Neural cell (in vitro differentiated cells): ENCODE results near the gene NAP1L1. TPM values are rescaled to one million over a fixed set of nuclear protein-coding genes. Genes with fewer than 3 reads are reported as not detected.

Experiments
- H2AFZ ChIP-seq: fragments of 200-600, 300-800 bp; sonication (generic), shearing (Covaris generic); 2 replicates; pipeline ENCODE4 v1.6.0; 2014; ENCODE audit warnings: low read depth, mild to moderate bottlenecking, antibody characterized with exemption, low read length, moderate library complexity
- H3F3A ChIP-seq: fragments of 200-600 bp; shearing (Covaris generic); 2 replicates; pipeline ENCODE4 v1.6.1; 2016; ENCODE audit warnings: mild to moderate bottlenecking, moderate library complexity, mixed read lengths, antibody characterized with exemption, low read length; ENCODE audit not compliant: insufficient read depth, poor library complexity, severe bottlenecking
- H3K27ac ChIP-seq: fragments of 200-600, 300-800 bp; sonication (generic), shearing (Covaris generic); 2 replicates; pipeline ENCODE4 v1.5.1; 2014; ENCODE audit warnings: mild to moderate bottlenecking, low read length, moderate library complexity
- H3K27me3 ChIP-seq: fragments of 300-800, 200-600 bp; sonication (generic), shearing (Covaris generic); 2 replicates; pipeline ENCODE4 v1.6.0; 2014; ENCODE audit warnings: mild to moderate bottlenecking, low read depth, low read length, moderate library complexity; ENCODE audit not compliant: insufficient read depth
- H3K36me3 ChIP-seq: fragments of 300-800, 200-600 bp; sonication (generic), shearing (Covaris generic); 2 replicates; pipeline ENCODE4 v1.5.1; 2014; ENCODE audit warnings: mild to moderate bottlenecking, antibody characterized with exemption, low read length, moderate library complexity; ENCODE audit not compliant: insufficient read depth
- H3K4me2 ChIP-seq: fragments of 300-800, 200-600 bp; sonication (generic), shearing (Covaris generic); 2 replicates; pipeline ENCODE4 v1.6.0; 2014; ENCODE audit warnings: mild to moderate bottlenecking, low read length
- H3K4me3 ChIP-seq: fragments of 300-800, 200-600 bp; sonication (generic), shearing (Covaris generic); 2 replicates; pipeline ENCODE4 v1.5.1; 2014; ENCODE audit warnings: mild to moderate bottlenecking, low read length, moderate library complexity
- H3K79me2 ChIP-seq: fragments of 200-600 bp; shearing (Covaris generic); replicated peaks from 2 replicates; pipeline ENCODE4 v1.6.0; 2014; ENCODE audit warnings: mild to moderate bottlenecking, low read length, moderate library complexity; ENCODE audit not compliant: insufficient read depth
- H3K9ac ChIP-seq: fragments of 300-800, 200-600 bp; sonication (generic), shearing (Covaris generic); 2 replicates; pipeline ENCODE4 v1.6.1; 2016; ENCODE audit warnings: mild to moderate bottlenecking, low read length, mixed read lengths
- H3K9me2 ChIP-seq: fragments of 200-600 bp; shearing (Covaris generic); 2 replicates; pipeline ENCODE4 v1.6.1; 2016; ENCODE audit warnings: mild to moderate bottlenecking, low read length, mixed read lengths; ENCODE audit not compliant: insufficient read depth
- H3K9me3 ChIP-seq: fragments of 200-600, 300-800 bp; sonication (generic), shearing (Covaris generic); 2 replicates; pipeline ENCODE4 v1.6.1; 2016; ENCODE audit warnings: mild to moderate bottlenecking, mixed run types, low read length, moderate library complexity, mixed read lengths
- H4K20me1 ChIP-seq: fragments of 200-600 bp; shearing (Covaris generic); 2 replicates; pipeline ENCODE4 v1.6.1; 2016; ENCODE audit warnings: mild to moderate bottlenecking, mixed run types; ENCODE audit not compliant: insufficient read depth
- CTCF ChIP-seq: fragments of 450-650 bp; IDR thresholded peaks from 2 replicates; pipeline ENCODE4 v1.5.1; 2014; ENCODE audit warnings: antibody characterized with exemption, mild to moderate bottlenecking, moderate library complexity; ENCODE audit not compliant: poor library complexity, severe bottlenecking
- EP300 ChIP-seq: fragments of 450-650 bp; conservative IDR thresholded peaks from 2 replicates; pipeline ENCODE4 v1.6.1; 2014; ENCODE audit warnings: antibody characterized with exemption, mild to moderate bottlenecking, moderate library complexity; ENCODE audit not compliant: poor library complexity, severe bottlenecking
- EZH2 ChIP-seq: fragments of 200-600, 300-800 bp; shearing (Covaris generic), sonication (generic); IDR thresholded peaks from 2 replicates; pipeline ENCODE4 v1.6.1; 2014; ENCODE audit warnings: antibody characterized with exemption, low read length, borderline replicate concordance, mild to moderate bottlenecking; ENCODE audit not compliant: insufficient read depth, poor library complexity, severe bottlenecking
- MXI1 ChIP-seq: fragments of 450-650 bp; conservative IDR thresholded peaks from 2 replicates; pipeline ENCODE4 v1.6.1; 2014; ENCODE audit warnings: antibody characterized with exemption, mild to moderate bottlenecking; ENCODE audit not compliant: poor library complexity, severe bottlenecking
- POLR2AphosphoS5 ChIP-seq: IDR thresholded peaks from 2 replicates; pipeline ENCODE4 v1.6.1; 2012
- RAD21 ChIP-seq: fragments of 450-650 bp; conservative IDR thresholded peaks from 2 replicates; pipeline ENCODE4 v1.6.1; 2014; ENCODE audit warnings: antibody characterized with exemption, mild to moderate bottlenecking, moderate library complexity
- REST ChIP-seq: IDR thresholded peaks from 2 replicates; pipeline ENCODE4 v1.6.1; 2012; ENCODE audit warnings: borderline replicate concordance
- SMC3 ChIP-seq: fragments of 450-650 bp; conservative IDR thresholded peaks from 2 replicates; pipeline ENCODE4 v1.6.1; 2014; ENCODE audit warnings: antibody characterized with exemption, mild to moderate bottlenecking, moderate library complexity; ENCODE audit not compliant: poor library complexity
- TAF1 ChIP-seq: IDR thresholded peaks from 2 replicates; pipeline ENCODE4 v1.6.1; 2012; ENCODE audit warnings: low read depth
- polyA plus RNA-seq: library from polyadenylated mRNA; depleted of rRNA; stranded (reverse); fragments of >200 nt; gene quantifications from 2 replicates; pipeline ENCODE4 v1.2.3, GENCODE V29; 2014

Gene NAP1L1
- polyA plus RNA-seq, 1 donor from 2014 or later = 359 TPM

DNA sequence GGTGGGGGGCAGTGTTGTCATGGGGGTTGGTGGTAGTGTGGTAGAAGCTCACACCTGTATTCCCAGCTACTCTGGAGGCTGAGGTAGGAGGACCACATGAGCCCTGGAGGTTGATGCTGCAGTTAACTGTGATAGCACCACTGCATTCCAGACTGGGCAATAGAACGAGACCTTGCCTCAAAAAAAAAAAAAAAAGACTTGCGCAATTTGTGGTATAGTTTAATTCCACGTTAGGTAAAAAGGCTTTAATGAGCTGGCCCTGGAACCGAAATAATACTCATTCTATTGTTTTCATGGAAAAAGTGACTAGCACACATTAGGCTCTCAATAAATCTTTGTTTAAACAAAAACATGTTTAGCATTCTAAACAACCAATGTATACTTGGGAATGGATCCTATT, 25.4 kb upstream of the NAP1L1 start:
- no peaks in the 10 kb centered on the region for H3F3A ChIP-seq
- H3K4me3 ChIP-seq = no peak overlapping the region
- no peak overlapping the region for H3K4me2 ChIP-seq
- no peaks in the 10 kb centered on the region for H3K27me3 ChIP-seq
- H3K9ac ChIP-seq = no peak overlapping the region
- no peaks in the 10 kb centered on the region for H3K9me2 ChIP-seq
- H3K79me2 ChIP-seq = no peaks in the 10 kb centered on the region
- no peaks in the 10 kb centered on the region for H3K36me3 ChIP-seq
- H4K20me1 ChIP-seq = no peaks in the 10 kb centered on the region
- TF ChIP-seq CTCF (no peak), RAD21 (no peak), EP300 (no peak), SMC3 (no peak), POLR2AphosphoS5 (no peak), EZH2 (no peak), TAF1 (no peak)
- H2AFZ ChIP-seq = no peak overlapping the region
- no peak overlapping the region for H3K27ac ChIP-seq
- no peaks in the 10 kb centered on the region for H3K9me3 ChIP-seq

DNA sequence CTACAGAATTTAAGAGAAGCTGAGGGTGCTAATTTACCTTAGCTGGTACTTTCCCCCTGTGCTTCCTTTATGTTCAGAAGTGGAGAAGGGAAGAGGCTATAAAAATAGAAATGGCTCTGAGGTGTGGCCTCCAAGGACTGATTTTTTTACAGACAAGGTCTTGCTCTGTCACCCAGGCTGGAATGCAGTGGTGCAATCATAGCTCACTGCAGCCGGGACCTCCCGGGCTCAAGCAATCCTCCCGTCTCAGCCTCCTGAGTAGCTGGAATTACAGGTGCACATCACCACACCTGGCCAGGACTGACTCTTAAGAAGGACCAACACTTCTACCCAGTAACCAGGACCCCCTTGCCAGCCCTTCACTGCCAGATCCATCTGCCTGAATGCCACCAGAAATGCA, 23.9 kb upstream of the NAP1L1 start:
- H3K9me3 ChIP-seq = no peaks in the 10 kb centered on the region
- TF ChIP-seq MXI1 (no peak), CTCF (no peak), EP300 (no peak), TAF1 (no peak), EZH2 (no peak), RAD21 (no peak), SMC3 (no peak), REST (no peak), POLR2AphosphoS5 (no peak)
- no peaks in the 10 kb centered on the region for H3K79me2 ChIP-seq
- no peaks in the 10 kb centered on the region for H3F3A ChIP-seq
- no peak overlapping the region for H3K4me3 ChIP-seq
- no peak overlapping the region for H3K9ac ChIP-seq
- H2AFZ ChIP-seq = no peak overlapping the region
- no peaks in the 10 kb centered on the region for H3K9me2 ChIP-seq
- no peak overlapping the region for H3K27ac ChIP-seq
- H3K27me3 ChIP-seq = no peaks in the 10 kb centered on the region
- H3K36me3 ChIP-seq = no peaks in the 10 kb centered on the region
- H4K20me1 ChIP-seq = no peaks in the 10 kb centered on the region
- H3K4me2 ChIP-seq = no peak overlapping the region
